Measurements from ENCODE around the gene S100B. TPM values are rescaled to one million over a fixed set of nuclear protein-coding genes. Genes with fewer than 3 reads are reported as not detected.

Gene S100B
- total and polyA plus RNA-seq, 7 experiments from 2014 or later, result 0.27 to 7.0 (median 0.97) TPM

GRCh38 chr21:46598581-46599572, 6.0 kb downstream of the S100B start:
- H3K9me3 Mint-ChIP-seq, result peaks cover 0 to 16% (median 5%) of the 10 kb centered on the region in 11 donors

DNA sequence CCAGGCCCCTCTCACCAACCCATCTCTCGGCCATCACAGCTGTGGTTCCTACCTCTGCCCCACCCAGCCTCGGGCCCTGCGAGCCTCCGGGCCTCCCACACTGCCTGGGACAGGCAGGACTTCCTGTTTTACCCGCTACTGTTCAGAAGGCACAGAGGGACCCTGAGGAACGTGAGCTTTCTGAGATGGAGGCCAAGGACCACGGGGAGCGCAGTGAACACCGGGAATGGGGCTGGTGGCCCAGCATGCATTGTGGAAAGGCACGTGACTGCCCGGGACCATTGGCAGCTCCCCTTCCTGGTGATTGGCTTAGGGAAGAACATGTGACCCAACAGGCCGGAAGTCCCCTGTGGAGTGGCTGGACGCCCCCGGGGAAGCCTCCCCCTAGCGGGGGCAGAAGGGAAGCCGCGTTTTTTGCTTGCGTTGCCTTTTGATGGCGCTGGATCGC, 7.0 kb downstream of the S100B start:
- intact Hi-C loops (cut with micrococcal nuclease), result no loop called here
- peaks cover 0 to 10% (median 3%) of the 10 kb centered on the region in 5 donors for H3K36me3 Mint-ChIP-seq
- H3K4me3 Mint-ChIP-seq, result no peak overlapping the region
- no peaks in the 10 kb centered on the region for H3K27me3 Mint-ChIP-seq
- no peak for ATAC-seq
- peaks cover 0 to 12% of the 10 kb centered on the region in 2 donors for H3K4me1 ChIP-seq (ENCODE audit: control insufficient read depth in 2 of 2, insufficient read depth in 2 of 2, low read length in 2 of 2)
- no peaks in the 10 kb centered on the region for H3K27me3 ChIP-seq (ENCODE audit: control insufficient read depth in 2 of 2, insufficient read depth in 2 of 2, low read length in 2 of 2)
- CTCF ChIA-PET, result interaction anchor here (0.7 kb wide), 1 partner anchor 30 kb away, joined by 3 read pairs; no protein-coding TSS in a partner anchor
- POLR2A ChIA-PET, result interaction anchor here (0.8 to 2.1 kb wide), 5 partner anchors 8 to 38 kb away, joined by 3 to 7 read pairs (median 4); partner anchors contain the start of gene PRMT2
- H3K36me3 ChIP-seq (ENCODE audit: control insufficient read depth in 2 of 3, insufficient read depth in 3 of 3, low read length in 3 of 3), result no peaks in the 10 kb centered on the region
- DNase-seq, result no peak
- peaks cover 0 to 25% (median 14%) of the 10 kb centered on the region in 11 donors for H3K9me3 Mint-ChIP-seq
- no peak overlapping the region for H3K27ac Mint-ChIP-seq
- H3K4me3 ChIP-seq (ENCODE audit: low read length), result no peak overlapping the region
- peaks cover 0 to 20% (median 0%) of the 10 kb centered on the region in 3 experiments for H3K9me3 ChIP-seq (ENCODE audit: control insufficient read depth in 2 of 3, low read length in 3 of 3)
- no peak overlapping the region for H3K27ac ChIP-seq (ENCODE audit: low read depth, low read length)
- peaks cover 4 to 58% (median 30%) of the 10 kb centered on the region in 7 donors for H3K4me1 Mint-ChIP-seq

More at GRCh38 chr21:46598581-46599572, 6.0 kb downstream of the S100B start:
- ChIA-PET CTCF (interaction anchor here (0.7 kb wide), 1 partner anchor 29 kb away, joined by 3 read pairs; no protein-coding TSS in a partner anchor), POLR2A (interaction anchor here (2.1 kb wide), 1 partner anchor 36 kb away, joined by 7 read pairs; the partner anchor contains the start of gene PRMT2)
- H3K4me3 ChIP-seq (ENCODE audit: low read length), result no peak overlapping the region
- Mint-ChIP-seq H3K36me3 (peaks cover 0 to under 1% (median 0%) of the 10 kb centered on the region in 5 donors), H3K27me3 (no peaks in the 10 kb centered on the region), H3K27ac (peak overlapping the region; percentile 5 to 84 (median 69)), H3K4me1 (peaks cover 4 to 61% (median 33%) of the 10 kb centered on the region in 7 donors), H3K4me3 (peak overlapping the region in 3 of 10 donors; percentile 36 to 43 (median 41))
- intact Hi-C loops (cut with micrococcal nuclease), result no loop called here
- H3K9me3 ChIP-seq (ENCODE audit: control insufficient read depth in 2 of 3, low read length in 3 of 3), result peaks cover 0 to 12% (median 0%) of the 10 kb centered on the region in 3 experiments
- H3K4me1 ChIP-seq (ENCODE audit: control insufficient read depth in 2 of 2, insufficient read depth in 2 of 2, low read length in 2 of 2), result peaks cover 0 to 12% of the 10 kb centered on the region in 2 donors
- no peak for ATAC-seq
- H3K27me3 ChIP-seq (ENCODE audit: control insufficient read depth in 2 of 2, insufficient read depth in 2 of 2, low read length in 2 of 2), result no peaks in the 10 kb centered on the region
- H3K36me3 ChIP-seq (ENCODE audit: control insufficient read depth in 2 of 3, insufficient read depth in 3 of 3, low read length in 3 of 3), result no peaks in the 10 kb centered on the region
- no peak overlapping the region for H3K27ac ChIP-seq (ENCODE audit: low read depth, low read length)
- peak in 2 of 9 donors; percentile 26 to 37 for DNase-seq

DNA sequence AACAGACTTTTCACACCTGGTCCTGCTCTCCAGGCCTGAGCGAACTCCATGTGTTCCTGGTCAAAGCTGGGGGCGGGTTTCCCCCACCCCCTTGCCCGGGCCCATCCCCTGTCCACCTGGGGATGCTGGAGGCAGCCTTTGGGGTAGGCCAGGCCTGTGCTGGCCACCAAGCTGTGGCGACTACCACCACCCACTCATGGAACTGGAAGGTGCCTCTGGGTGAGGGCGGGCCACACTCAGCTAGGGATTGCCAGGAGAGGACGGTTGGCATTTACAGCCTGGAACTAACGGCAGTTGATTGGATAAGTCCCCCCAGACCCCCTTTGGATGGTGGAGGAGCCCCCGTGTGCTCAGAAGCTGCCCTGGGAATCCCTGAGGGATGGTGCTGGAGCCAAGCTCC, 7.9 kb downstream of the S100B start:
- Histone ChIP-seq H3K9me3 (ENCODE audit: control insufficient read depth in 2 of 3, low read length in 3 of 3) (peaks cover 0 to 20% (median 0%) of the 10 kb centered on the region in 3 experiments), H3K27me3 (ENCODE audit: control insufficient read depth in 2 of 2, insufficient read depth in 2 of 2, low read length in 2 of 2) (no peaks in the 10 kb centered on the region), H3K4me1 (ENCODE audit: control insufficient read depth in 2 of 2, insufficient read depth in 2 of 2, low read length in 2 of 2) (peaks cover 0 to 12% of the 10 kb centered on the region in 2 donors), H3K27ac (ENCODE audit: low read depth, low read length) (no peak overlapping the region), H3K36me3 (ENCODE audit: control insufficient read depth in 2 of 3, insufficient read depth in 3 of 3, low read length in 3 of 3) (no peaks in the 10 kb centered on the region), H3K4me3 (ENCODE audit: low read length) (no peak overlapping the region)
- Mint-ChIP-seq H3K4me3 (no peak overlapping the region), H3K27ac (peak overlapping the region in 1 of 9 donors; percentile 59), H3K36me3 (peaks cover 0 to 12% (median 4%) of the 10 kb centered on the region in 5 donors), H3K9me3 (peaks cover 0 to 33% (median 17%) of the 10 kb centered on the region in 11 donors), H3K4me1 (peaks cover 4 to 51% (median 22%) of the 10 kb centered on the region in 7 donors), H3K27me3 (no peaks in the 10 kb centered on the region)
- intact Hi-C loops (cut with micrococcal nuclease), result no loop called here
- DNase-seq, result no peak
- ATAC-seq, result no peak
- CTCF ChIA-PET, result no interaction called here
- POLR2A ChIA-PET, result interaction anchor here (1.3 to 3.2 kb wide), 4 partner anchors 9 to 39 kb away, joined by 3 to 11 read pairs (median 4); partner anchors contain the start of gene PRMT2

DNA sequence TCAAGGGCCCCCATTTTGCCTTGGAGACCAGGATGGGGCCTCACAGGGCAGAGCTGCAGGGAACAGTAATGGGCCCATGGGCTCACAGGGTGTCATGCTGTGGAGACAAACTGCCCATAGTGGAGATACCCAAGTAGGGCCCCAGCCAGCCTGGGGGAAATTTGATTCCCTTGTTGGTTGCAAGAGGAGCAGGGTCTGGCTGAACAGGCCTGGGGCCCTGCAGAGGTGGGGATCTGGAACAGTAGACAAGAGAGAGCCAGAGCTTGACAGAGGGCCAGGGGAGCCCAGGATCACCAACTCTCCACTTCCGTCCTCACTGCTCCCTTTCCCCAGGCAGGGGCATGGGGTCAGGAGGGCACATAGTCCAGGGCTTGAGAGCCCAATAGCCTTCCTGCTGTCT, 8.7 kb downstream of the S100B start:
- POLR2A ChIA-PET, result interaction anchor here (3.2 kb wide), 1 partner anchor 40 kb away, joined by 11 read pairs; the partner anchor contains the start of gene PRMT2
- no peaks in the 10 kb centered on the region for H3K27me3 Mint-ChIP-seq
- Histone ChIP-seq H3K27me3 (ENCODE audit: control insufficient read depth in 2 of 2, insufficient read depth in 2 of 2, low read length in 2 of 2) (no peaks in the 10 kb centered on the region), H3K27ac (ENCODE audit: low read depth, low read length) (no peak overlapping the region), H3K9me3 (ENCODE audit: control insufficient read depth in 2 of 3, low read length in 3 of 3) (peaks cover 0 to 20% (median 0%) of the 10 kb centered on the region in 3 experiments), H3K4me3 (ENCODE audit: low read length) (no peak overlapping the region), H3K4me1 (ENCODE audit: control insufficient read depth in 2 of 2, insufficient read depth in 2 of 2, low read length in 2 of 2) (peaks cover 0 to 12% of the 10 kb centered on the region in 2 donors), H3K36me3 (ENCODE audit: control insufficient read depth in 2 of 3, insufficient read depth in 3 of 3, low read length in 3 of 3) (no peaks in the 10 kb centered on the region)
- no peak for DNase-seq
- H3K9me3 Mint-ChIP-seq, result peaks cover 7 to 41% (median 20%) of the 10 kb centered on the region in 11 donors
- CTCF ChIA-PET, result no interaction called here
- intact Hi-C loops (cut with micrococcal nuclease), result no loop called here
- ATAC-seq, result no peak
- H3K4me1 Mint-ChIP-seq, result peaks cover 6 to 42% (median 19%) of the 10 kb centered on the region in 7 donors
- H3K4me3 Mint-ChIP-seq, result no peak overlapping the region
- H3K36me3 Mint-ChIP-seq, result peaks cover 6 to 13% (median 11%) of the 10 kb centered on the region in 5 donors
- H3K27ac Mint-ChIP-seq, result no peak overlapping the region

- Mint-ChIP-seq H3K27me3 (peaks cover 0 to 6% (median 0%) of the 10 kb centered on the region in 5 donors), H3K4me3 (no peak overlapping the region), H3K27ac (peak overlapping the region in 1 of 9 donors; percentile 70), H3K36me3 (peaks cover 10 to 27% (median 16%) of the 10 kb centered on the region in 5 donors), H3K4me1 (peaks cover 2 to 33% (median 9%) of the 10 kb centered on the region in 7 donors), H3K9me3 (peaks cover 15 to 60% (median 35%) of the 10 kb centered on the region in 11 donors)
- intact Hi-C loops (cut with micrococcal nuclease), result no loop called here
- ATAC-seq, result no peak
- Histone ChIP-seq H3K36me3 (ENCODE audit: control insufficient read depth in 2 of 3, insufficient read depth in 3 of 3, low read length in 3 of 3) (no peaks in the 10 kb centered on the region), H3K27ac (ENCODE audit: low read depth, low read length) (no peak overlapping the region), H3K4me3 (ENCODE audit: low read length) (no peak overlapping the region), H3K9me3 (ENCODE audit: control insufficient read depth in 2 of 3, low read length in 3 of 3) (peaks cover 0 to 20% (median 0%) of the 10 kb centered on the region in 3 experiments), H3K4me1 (ENCODE audit: control insufficient read depth in 2 of 2, insufficient read depth in 2 of 2, low read length in 2 of 2) (peaks cover 0 to 8% of the 10 kb centered on the region in 2 donors), H3K27me3 (ENCODE audit: control insufficient read depth in 2 of 2, insufficient read depth in 2 of 2, low read length in 2 of 2) (no peaks in the 10 kb centered on the region)
- ChIA-PET POLR2A (interaction anchor here (1.0 to 3.2 kb wide), 6 partner anchors 9 to 42 kb away, joined by 3 to 11 read pairs (median 4); partner anchors contain the start of gene PRMT2), CTCF (interaction anchor here (0.6 to 0.8 kb wide), 2 partner anchors 32 to 34 kb away, joined by 3 read pairs; no protein-coding TSS in a partner anchor)
- no peak for DNase-seq
Observed at GRCh38 chr21:46594276-46594675, 10.6 kb downstream of the S100B start.

All from naive thymus-derived CD4-positive, alpha-beta T cell (primary cell).